K562 (cell line): Measurements from ENCODE around the gene FOSL1. TPM values are rescaled to one million over a fixed set of nuclear protein-coding genes. Genes with fewer than 3 reads are reported as not detected.

Experiments
- CHCHD3 ChIP-seq: fragments of 250-450 bp; sonication (Bioruptor Pico); IDR thresholded peaks from 2 replicates; pipeline ENCODE4 v2.1.2; 2022; ENCODE audit warnings: mild to moderate bottlenecking
- ETV5 ChIP-seq: sonication (generic); formaldehyde crosslinking; IDR thresholded peaks from 2 replicates; pipeline ENCODE4 v1.4.0; 2020; ENCODE audit warnings: low read depth, mild to moderate bottlenecking, missing genetic modification reagents
- ETV6 ChIP-seq, 3 experiments: fragments of 150-350 bp in 1 of 3; sonication (generic) in 1 of 3; formaldehyde crosslinking in 1 of 3; IDR thresholded peaks; 2 replicates each; pipeline versions ENCODE4 v1.6.1 to v1.8.0; 2014 to 2022; ENCODE audit warnings: borderline replicate concordance in 2 of 3, low read depth in 2 of 3, antibody characterized with exemption in 1 of 3, low read length in 1 of 3, mild to moderate bottlenecking in 1 of 3, missing genetic modification reagents in 1 of 3
- HNRNPUL1 ChIP-seq: fragments of 200-400 bp; formaldehyde crosslinking; IDR thresholded peaks from 2 replicates; pipeline ENCODE4 v1.6.1; 2017; ENCODE audit warnings: low read length
- HSF4 ChIP-seq: fragments of 250-450 bp; sonication (Bioruptor Pico); IDR thresholded peaks from 2 replicates; pipeline ENCODE4 v2.1.2; 2022; ENCODE audit warnings: mild to moderate bottlenecking, moderate library complexity, borderline replicate concordance
- JUN ChIP-seq, 2 experiments: sonication (generic) in 1 of 2; formaldehyde crosslinking in 1 of 2; IDR thresholded peaks; 2 replicates each; pipeline versions ENCODE4 v1.6.1 to v1.8.0; 2012 to 2022; ENCODE audit warnings: borderline replicate concordance in 2 of 2, mild to moderate bottlenecking in 2 of 2, improper control_type of control experiment in 1 of 2, low read depth in 1 of 2, low read length in 1 of 2, missing genetic modification reagents in 1 of 2
- KDM2B ChIP-seq: fragments of 250-450 bp; sonication (Bioruptor Pico); IDR thresholded peaks from 2 replicates; pipeline ENCODE4 v1.8.0; 2021; ENCODE audit warnings: mild to moderate bottlenecking, moderate library complexity
- LEF1 ChIP-seq: fragments of 450-650 bp; IDR thresholded peaks from 2 replicates; pipeline ENCODE4 v1.6.1; 2016; ENCODE audit warnings: mild to moderate bottlenecking
- PML ChIP-seq: IDR thresholded peaks from 2 replicates; pipeline ENCODE4 v1.6.1; 2012; ENCODE audit warnings: low read length, inconsistent platforms
- PPARD ChIP-seq: fragments of 250-450 bp; sonication (Bioruptor Pico); IDR thresholded peaks from 2 replicates; pipeline ENCODE4 v1.8.0; 2022; ENCODE audit warnings: inconsistent platforms, mild to moderate bottlenecking, moderate library complexity
- THRAP3 ChIP-seq: fragments of 450-650 bp; IDR thresholded peaks from 2 replicates; pipeline ENCODE4 v1.6.1; 2016; ENCODE audit warnings: mild to moderate bottlenecking, inconsistent platforms, borderline replicate concordance
- ZFP30 ChIP-seq: fragments of 250-450 bp; sonication (Bioruptor Pico); IDR thresholded peaks from 2 replicates; pipeline ENCODE4 v1.8.0; 2022; ENCODE audit warnings: moderate library complexity, mild to moderate bottlenecking, inconsistent platforms, borderline replicate concordance
- ZNF174 ChIP-seq: fragments of 250-450 bp; sonication (Bioruptor Pico); IDR thresholded peaks from 2 replicates; pipeline ENCODE4 v1.4.0; 2020; ENCODE audit warnings: mild to moderate bottlenecking
- ZNF239 ChIP-seq: fragments of 250-450 bp; sonication (Bioruptor Pico); IDR thresholded peaks from 2 replicates; pipeline ENCODE4 v1.4.0; 2020; ENCODE audit warnings: mild to moderate bottlenecking
- ZNF444 ChIP-seq: fragments of 250-450 bp; sonication (Bioruptor Pico); IDR thresholded peaks from 2 replicates; pipeline ENCODE4 v1.4.0; 2020; ENCODE audit warnings: mild to moderate bottlenecking, moderate library complexity
- polyA plus RNA-seq, 8 experiments: library from polyadenylated mRNA; depleted of rRNA in 4 of 8; stranded (reverse) in 5 of 8; unstranded in 3 of 8; fragments of >200 nt; fragmentation: Nextera tagmentation in 2 of 8; fragmentation: Illumina TruSeq in 1 of 8; extraction: Ambion mirVana in 2 of 8; extraction: Trizol in 1 of 8; gene quantifications; 2 replicates each; pipeline versions ENCODE4 v1.2.1 to v1.2.3, GENCODE V29; 2011 to 2014; ENCODE audit warnings: inconsistent platforms in 1 of 8, missing spikeins in 1 of 8
- total RNA-seq, 7 experiments: library from RNA; depleted of rRNA in 6 of 7; stranded (reverse); fragments of >200 nt in 6 of 7; fragmentation: Illumina TruSeq in 2 of 7; extraction: Trizol in 2 of 7; gene quantifications; 2 replicates each; pipeline versions ENCODE4 v1.2.1 to v1.2.3, GENCODE V29; 2011 to 2021; ENCODE audit warnings: low replicate concordance in 1 of 7
- TF ChIP-seq, protein P1 (sequence below): fragments of 450-650 bp; formaldehyde crosslinking; IDR thresholded peaks from 2 replicates; pipeline ENCODE4 v1.4.0; 2022; ENCODE audit warnings: mild to moderate bottlenecking, moderate library complexity
- TF ChIP-seq, protein P2 (sequence below): fragments of 450-650 bp; IDR thresholded peaks from 2 replicates; pipeline ENCODE4 v1.6.1; 2016; ENCODE audit warnings: missing biosample characterization, missing genetic modification characterization
- TF ChIP-seq, protein P3 (sequence below): fragments of 450-650 bp; IDR thresholded peaks from 2 replicates; pipeline ENCODE4 v1.6.1; 2018; ENCODE audit warnings: mild to moderate bottlenecking, low read depth; ENCODE audit not compliant: partially characterized antibody

The FOSL1 gene
- total and polyA plus RNA-seq, 9 of the 15 experiments (the other 6 are each of a cell fraction or from before 2014, with no cell fraction given) = 3.5 to 39.6 (median 10.0) TPM

DNA sequence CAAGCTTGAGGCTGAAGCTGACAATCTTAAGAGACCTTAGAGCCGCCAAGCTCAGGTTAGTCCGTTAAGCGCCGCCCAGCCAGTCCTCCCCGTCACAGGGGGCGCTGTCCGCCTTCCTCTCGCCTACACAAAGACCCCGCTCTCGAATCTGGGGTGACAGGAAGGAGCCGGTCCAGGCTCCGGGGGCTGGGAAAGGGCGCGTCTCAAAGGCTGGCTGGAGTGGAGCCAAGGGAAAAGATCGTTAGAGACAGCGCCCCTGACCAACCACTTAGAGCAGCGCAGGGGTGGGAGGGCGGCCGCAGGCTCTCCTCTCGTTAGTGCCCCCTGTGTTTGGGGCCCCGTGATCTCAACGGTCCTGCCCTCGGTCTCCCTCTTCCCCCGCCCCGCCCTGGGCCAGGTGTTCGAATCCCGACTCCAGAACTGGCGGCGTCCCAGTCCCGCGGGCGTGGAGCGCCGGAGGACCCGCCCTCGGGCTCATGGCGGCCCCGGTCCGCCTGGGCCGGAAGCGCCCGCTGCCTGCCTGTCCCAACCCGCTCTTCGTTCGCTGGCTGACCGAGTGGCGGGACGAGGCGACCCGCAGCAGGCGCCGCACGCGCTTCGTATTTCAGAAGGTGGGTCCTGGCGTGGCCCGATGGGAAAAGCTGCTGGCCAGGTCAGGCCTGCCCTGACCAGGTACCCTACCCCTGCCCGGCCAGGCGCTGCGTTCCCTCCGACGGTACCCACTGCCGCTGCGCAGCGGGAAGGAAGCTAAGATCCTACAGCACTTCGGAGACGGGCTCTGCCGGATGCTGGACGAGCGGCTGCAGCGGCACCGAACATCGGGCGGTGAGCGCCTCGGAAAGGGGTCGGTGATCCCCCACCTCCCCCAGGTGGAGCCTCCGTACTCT is 39.7 kb downstream of the FOSL1 start, which contains the start of gene MUS81 (continued):
- no peak for TF ChIP-seq ETV6 (IDR thresholded peaks at IDR 0.05; ENCODE audit: borderline replicate concordance in 1 of 2, low read depth in 2 of 2, low read length in 1 of 2)
- no peak; the same call in 1 of the 2 replicates for TF ChIP-seq ETV6 (CRISPR knock-in tag; IDR thresholded peaks at IDR 0.05; ENCODE audit: borderline replicate concordance)
- no peak for TF ChIP-seq HNRNPUL1
- TF ChIP-seq THRAP3 = no peak
- TF ChIP-seq PML = peak; percentile 65
- no peak for TF ChIP-seq ZFP30
- TF ChIP-seq ZNF174 (CRISPR knock-in tag) = no peak
- TF ChIP-seq, protein P1, sequence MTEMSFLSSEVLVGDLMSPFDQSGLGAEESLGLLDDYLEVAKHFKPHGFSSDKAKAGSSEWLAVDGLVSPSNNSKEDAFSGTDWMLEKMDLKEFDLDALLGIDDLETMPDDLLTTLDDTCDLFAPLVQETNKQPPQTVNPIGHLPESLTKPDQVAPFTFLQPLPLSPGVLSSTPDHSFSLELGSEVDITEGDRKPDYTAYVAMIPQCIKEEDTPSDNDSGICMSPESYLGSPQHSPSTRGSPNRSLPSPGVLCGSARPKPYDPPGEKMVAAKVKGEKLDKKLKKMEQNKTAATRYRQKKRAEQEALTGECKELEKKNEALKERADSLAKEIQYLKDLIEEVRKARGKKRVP = peak; percentile 46; the same call in 1 of the 2 replicates
- no peak for TF ChIP-seq ZNF444 (CRISPR knock-in tag)
- peak; percentile 73 for TF ChIP-seq ETV5 (CRISPR knock-in tag)
- TF ChIP-seq JUN (IDR thresholded peaks at IDR 0.05; ENCODE audit: borderline replicate concordance, low read depth, low read length) = no peak; the same call in 1 of the 2 replicates
- no peak for TF ChIP-seq JUN (CRISPR knock-in tag; IDR thresholded peaks at IDR 0.05; ENCODE audit: borderline replicate concordance)
- TF ChIP-seq, protein P2, sequence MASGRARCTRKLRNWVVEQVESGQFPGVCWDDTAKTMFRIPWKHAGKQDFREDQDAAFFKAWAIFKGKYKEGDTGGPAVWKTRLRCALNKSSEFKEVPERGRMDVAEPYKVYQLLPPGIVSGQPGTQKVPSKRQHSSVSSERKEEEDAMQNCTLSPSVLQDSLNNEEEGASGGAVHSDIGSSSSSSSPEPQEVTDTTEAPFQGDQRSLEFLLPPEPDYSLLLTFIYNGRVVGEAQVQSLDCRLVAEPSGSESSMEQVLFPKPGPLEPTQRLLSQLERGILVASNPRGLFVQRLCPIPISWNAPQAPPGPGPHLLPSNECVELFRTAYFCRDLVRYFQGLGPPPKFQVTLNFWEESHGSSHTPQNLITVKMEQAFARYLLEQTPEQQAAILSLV (tag) = no peak
- TF ChIP-seq, protein P3, sequence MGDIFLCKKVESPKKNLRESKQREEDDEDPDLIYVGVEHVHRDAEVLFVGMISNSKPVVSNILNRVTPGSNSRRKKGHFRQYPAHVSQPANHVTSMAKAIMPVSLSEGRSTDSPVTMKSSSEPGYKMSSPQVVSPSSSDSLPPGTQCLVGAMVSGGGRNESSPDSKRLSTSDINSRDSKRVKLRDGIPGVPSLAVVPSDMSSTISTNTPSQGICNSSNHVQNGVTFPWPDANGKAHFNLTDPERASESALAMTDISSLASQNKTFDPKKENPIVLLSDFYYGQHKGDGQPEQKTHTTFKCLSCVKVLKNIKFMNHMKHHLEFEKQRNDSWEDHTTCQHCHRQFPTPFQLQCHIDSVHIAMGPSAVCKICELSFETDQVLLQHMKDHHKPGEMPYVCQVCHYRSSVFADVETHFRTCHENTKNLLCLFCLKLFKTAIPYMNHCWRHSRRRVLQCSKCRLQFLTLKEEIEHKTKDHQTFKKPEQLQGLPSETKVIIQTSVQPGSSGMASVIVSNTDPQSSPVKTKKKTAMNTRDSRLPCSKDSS = no peak
- TF ChIP-seq ZNF239 (CRISPR knock-in tag) = no peak
- peak; percentile 57; the same call in 1 of the 2 replicates for TF ChIP-seq LEF1
- TF ChIP-seq KDM2B (CRISPR knock-in tag) = no peak
- TF ChIP-seq CHCHD3 (CRISPR knock-in tag) = no peak
- no peak for TF ChIP-seq HSF4 (CRISPR knock-in tag)
- no peak for TF ChIP-seq PPARD
